Neural cell (in vitro differentiated cells): ENCODE measurements around the gene ZNF692. TPM values are rescaled to one million over a fixed set of nuclear protein-coding genes. Genes with fewer than 3 reads are reported as not detected.

Source experiments
- H2AFZ ChIP-seq: fragments of 200-600, 300-800 bp; sonication (generic), shearing (Covaris generic); 2 replicates; pipeline ENCODE4 v1.6.0; 2014; ENCODE audit warnings: low read depth, mild to moderate bottlenecking, antibody characterized with exemption, low read length, moderate library complexity
- H3F3A ChIP-seq: fragments of 200-600 bp; shearing (Covaris generic); 2 replicates; pipeline ENCODE4 v1.6.1; 2016; ENCODE audit warnings: mild to moderate bottlenecking, moderate library complexity, mixed read lengths, antibody characterized with exemption, low read length; ENCODE audit not compliant: insufficient read depth, poor library complexity, severe bottlenecking
- H3K27ac ChIP-seq: fragments of 200-600, 300-800 bp; sonication (generic), shearing (Covaris generic); 2 replicates; pipeline ENCODE4 v1.5.1; 2014; ENCODE audit warnings: mild to moderate bottlenecking, low read length, moderate library complexity
- H3K27me3 ChIP-seq: fragments of 300-800, 200-600 bp; sonication (generic), shearing (Covaris generic); 2 replicates; pipeline ENCODE4 v1.6.0; 2014; ENCODE audit warnings: mild to moderate bottlenecking, low read depth, low read length, moderate library complexity; ENCODE audit not compliant: insufficient read depth
- H3K36me3 ChIP-seq: fragments of 300-800, 200-600 bp; sonication (generic), shearing (Covaris generic); 2 replicates; pipeline ENCODE4 v1.5.1; 2014; ENCODE audit warnings: mild to moderate bottlenecking, antibody characterized with exemption, low read length, moderate library complexity; ENCODE audit not compliant: insufficient read depth
- H3K4me2 ChIP-seq: fragments of 300-800, 200-600 bp; sonication (generic), shearing (Covaris generic); 2 replicates; pipeline ENCODE4 v1.6.0; 2014; ENCODE audit warnings: mild to moderate bottlenecking, low read length
- H3K4me3 ChIP-seq: fragments of 300-800, 200-600 bp; sonication (generic), shearing (Covaris generic); 2 replicates; pipeline ENCODE4 v1.5.1; 2014; ENCODE audit warnings: mild to moderate bottlenecking, low read length, moderate library complexity
- H3K79me2 ChIP-seq: fragments of 200-600 bp; shearing (Covaris generic); replicated peaks from 2 replicates; pipeline ENCODE4 v1.6.0; 2014; ENCODE audit warnings: mild to moderate bottlenecking, low read length, moderate library complexity; ENCODE audit not compliant: insufficient read depth
- H3K9ac ChIP-seq: fragments of 300-800, 200-600 bp; sonication (generic), shearing (Covaris generic); 2 replicates; pipeline ENCODE4 v1.6.1; 2016; ENCODE audit warnings: mild to moderate bottlenecking, low read length, mixed read lengths
- H3K9me2 ChIP-seq: fragments of 200-600 bp; shearing (Covaris generic); 2 replicates; pipeline ENCODE4 v1.6.1; 2016; ENCODE audit warnings: mild to moderate bottlenecking, low read length, mixed read lengths; ENCODE audit not compliant: insufficient read depth
- H3K9me3 ChIP-seq: fragments of 200-600, 300-800 bp; sonication (generic), shearing (Covaris generic); 2 replicates; pipeline ENCODE4 v1.6.1; 2016; ENCODE audit warnings: mild to moderate bottlenecking, mixed run types, low read length, moderate library complexity, mixed read lengths
- H4K20me1 ChIP-seq: fragments of 200-600 bp; shearing (Covaris generic); 2 replicates; pipeline ENCODE4 v1.6.1; 2016; ENCODE audit warnings: mild to moderate bottlenecking, mixed run types; ENCODE audit not compliant: insufficient read depth
- EP300 ChIP-seq: fragments of 450-650 bp; conservative IDR thresholded peaks from 2 replicates; pipeline ENCODE4 v1.6.1; 2014; ENCODE audit warnings: antibody characterized with exemption, mild to moderate bottlenecking, moderate library complexity; ENCODE audit not compliant: poor library complexity, severe bottlenecking
- EZH2 ChIP-seq: fragments of 200-600, 300-800 bp; shearing (Covaris generic), sonication (generic); IDR thresholded peaks from 2 replicates; pipeline ENCODE4 v1.6.1; 2014; ENCODE audit warnings: antibody characterized with exemption, low read length, borderline replicate concordance, mild to moderate bottlenecking; ENCODE audit not compliant: insufficient read depth, poor library complexity, severe bottlenecking
- MXI1 ChIP-seq: fragments of 450-650 bp; conservative IDR thresholded peaks from 2 replicates; pipeline ENCODE4 v1.6.1; 2014; ENCODE audit warnings: antibody characterized with exemption, mild to moderate bottlenecking; ENCODE audit not compliant: poor library complexity, severe bottlenecking
- POLR2AphosphoS5 ChIP-seq: IDR thresholded peaks from 2 replicates; pipeline ENCODE4 v1.6.1; 2012
- RAD21 ChIP-seq: fragments of 450-650 bp; conservative IDR thresholded peaks from 2 replicates; pipeline ENCODE4 v1.6.1; 2014; ENCODE audit warnings: antibody characterized with exemption, mild to moderate bottlenecking, moderate library complexity
- SMC3 ChIP-seq: fragments of 450-650 bp; conservative IDR thresholded peaks from 2 replicates; pipeline ENCODE4 v1.6.1; 2014; ENCODE audit warnings: antibody characterized with exemption, mild to moderate bottlenecking, moderate library complexity; ENCODE audit not compliant: poor library complexity
- TAF1 ChIP-seq: IDR thresholded peaks from 2 replicates; pipeline ENCODE4 v1.6.1; 2012; ENCODE audit warnings: low read depth
- polyA plus RNA-seq: library from polyadenylated mRNA; depleted of rRNA; stranded (reverse); fragments of >200 nt; gene quantifications from 2 replicates; pipeline ENCODE4 v1.2.3, GENCODE V29; 2014
- TF ChIP-seq, protein P1 (sequence below): fragments of 450-650 bp; IDR thresholded peaks from 2 replicates; pipeline ENCODE4 v1.5.1; 2014; ENCODE audit warnings: antibody characterized with exemption, mild to moderate bottlenecking, moderate library complexity; ENCODE audit not compliant: poor library complexity, severe bottlenecking
- TF ChIP-seq, protein P2 (sequence below): IDR thresholded peaks from 2 replicates; pipeline ENCODE4 v1.6.1; 2012; ENCODE audit warnings: borderline replicate concordance

The ZNF692 gene
- polyA plus RNA-seq, 1 donor from 2014 or later = 183 TPM

DNA sequence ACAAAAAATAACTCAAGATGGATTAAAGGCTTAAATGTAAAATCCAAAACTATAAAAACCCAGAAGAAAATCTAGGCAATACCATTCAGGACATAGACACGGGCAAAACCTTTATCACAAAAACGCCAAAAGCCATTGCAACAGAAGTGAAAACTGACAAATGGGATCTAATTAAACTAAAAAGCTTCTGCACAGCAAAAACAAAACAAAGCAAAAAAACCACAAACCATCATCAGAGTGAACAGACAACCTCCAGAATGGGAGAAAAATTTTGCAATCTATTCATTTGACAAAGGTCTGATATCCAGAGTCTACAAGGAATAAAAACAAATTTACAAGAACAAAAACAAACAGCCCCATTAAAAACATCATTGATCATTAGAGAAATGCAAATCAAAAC is 42.7 kb upstream of the ZNF692 start:
- H3K9ac ChIP-seq = no peak overlapping the region
- no peaks in the 10 kb centered on the region for H3K9me3 ChIP-seq
- no peak overlapping the region for H3K4me3 ChIP-seq
- H3F3A ChIP-seq = no peaks in the 10 kb centered on the region
- no peaks in the 10 kb centered on the region for H3K36me3 ChIP-seq
- TF ChIP-seq EZH2 = no peak
- TF ChIP-seq, protein P1, sequence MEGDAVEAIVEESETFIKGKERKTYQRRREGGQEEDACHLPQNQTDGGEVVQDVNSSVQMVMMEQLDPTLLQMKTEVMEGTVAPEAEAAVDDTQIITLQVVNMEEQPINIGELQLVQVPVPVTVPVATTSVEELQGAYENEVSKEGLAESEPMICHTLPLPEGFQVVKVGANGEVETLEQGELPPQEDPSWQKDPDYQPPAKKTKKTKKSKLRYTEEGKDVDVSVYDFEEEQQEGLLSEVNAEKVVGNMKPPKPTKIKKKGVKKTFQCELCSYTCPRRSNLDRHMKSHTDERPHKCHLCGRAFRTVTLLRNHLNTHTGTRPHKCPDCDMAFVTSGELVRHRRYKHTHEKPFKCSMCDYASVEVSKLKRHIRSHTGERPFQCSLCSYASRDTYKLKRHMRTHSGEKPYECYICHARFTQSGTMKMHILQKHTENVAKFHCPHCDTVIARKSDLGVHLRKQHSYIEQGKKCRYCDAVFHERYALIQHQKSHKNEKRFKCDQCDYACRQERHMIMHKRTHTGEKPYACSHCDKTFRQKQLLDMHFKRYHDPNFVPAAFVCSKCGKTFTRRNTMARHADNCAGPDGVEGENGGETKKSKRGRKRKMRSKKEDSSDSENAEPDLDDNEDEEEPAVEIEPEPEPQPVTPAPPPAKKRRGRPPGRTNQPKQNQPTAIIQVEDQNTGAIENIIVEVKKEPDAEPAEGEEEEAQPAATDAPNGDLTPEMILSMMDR = no peak
- TF ChIP-seq MXI1 = no peak
- TF ChIP-seq, protein P2, sequence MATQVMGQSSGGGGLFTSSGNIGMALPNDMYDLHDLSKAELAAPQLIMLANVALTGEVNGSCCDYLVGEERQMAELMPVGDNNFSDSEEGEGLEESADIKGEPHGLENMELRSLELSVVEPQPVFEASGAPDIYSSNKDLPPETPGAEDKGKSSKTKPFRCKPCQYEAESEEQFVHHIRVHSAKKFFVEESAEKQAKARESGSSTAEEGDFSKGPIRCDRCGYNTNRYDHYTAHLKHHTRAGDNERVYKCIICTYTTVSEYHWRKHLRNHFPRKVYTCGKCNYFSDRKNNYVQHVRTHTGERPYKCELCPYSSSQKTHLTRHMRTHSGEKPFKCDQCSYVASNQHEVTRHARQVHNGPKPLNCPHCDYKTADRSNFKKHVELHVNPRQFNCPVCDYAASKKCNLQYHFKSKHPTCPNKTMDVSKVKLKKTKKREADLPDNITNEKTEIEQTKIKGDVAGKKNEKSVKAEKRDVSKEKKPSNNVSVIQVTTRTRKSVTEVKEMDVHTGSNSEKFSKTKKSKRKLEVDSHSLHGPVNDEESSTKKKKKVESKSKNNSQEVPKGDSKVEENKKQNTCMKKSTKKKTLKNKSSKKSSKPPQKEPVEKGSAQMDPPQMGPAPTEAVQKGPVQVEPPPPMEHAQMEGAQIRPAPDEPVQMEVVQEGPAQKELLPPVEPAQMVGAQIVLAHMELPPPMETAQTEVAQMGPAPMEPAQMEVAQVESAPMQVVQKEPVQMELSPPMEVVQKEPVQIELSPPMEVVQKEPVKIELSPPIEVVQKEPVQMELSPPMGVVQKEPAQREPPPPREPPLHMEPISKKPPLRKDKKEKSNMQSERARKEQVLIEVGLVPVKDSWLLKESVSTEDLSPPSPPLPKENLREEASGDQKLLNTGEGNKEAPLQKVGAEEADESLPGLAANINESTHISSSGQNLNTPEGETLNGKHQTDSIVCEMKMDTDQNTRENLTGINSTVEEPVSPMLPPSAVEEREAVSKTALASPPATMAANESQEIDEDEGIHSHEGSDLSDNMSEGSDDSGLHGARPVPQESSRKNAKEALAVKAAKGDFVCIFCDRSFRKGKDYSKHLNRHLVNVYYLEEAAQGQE = no peak
- TF ChIP-seq POLR2AphosphoS5 = no peak
- no peak for TF ChIP-seq SMC3
- no peak for TF ChIP-seq EP300
- no peak for TF ChIP-seq RAD21
- no peak for TF ChIP-seq TAF1
- H4K20me1 ChIP-seq = no peaks in the 10 kb centered on the region
- H3K27me3 ChIP-seq = no peaks in the 10 kb centered on the region
- no peak overlapping the region for H2AFZ ChIP-seq
- no peaks in the 10 kb centered on the region for H3K9me2 ChIP-seq
- H3K27ac ChIP-seq = no peak overlapping the region
- H3K79me2 ChIP-seq = no peaks in the 10 kb centered on the region
- no peak overlapping the region for H3K4me2 ChIP-seq

DNA sequence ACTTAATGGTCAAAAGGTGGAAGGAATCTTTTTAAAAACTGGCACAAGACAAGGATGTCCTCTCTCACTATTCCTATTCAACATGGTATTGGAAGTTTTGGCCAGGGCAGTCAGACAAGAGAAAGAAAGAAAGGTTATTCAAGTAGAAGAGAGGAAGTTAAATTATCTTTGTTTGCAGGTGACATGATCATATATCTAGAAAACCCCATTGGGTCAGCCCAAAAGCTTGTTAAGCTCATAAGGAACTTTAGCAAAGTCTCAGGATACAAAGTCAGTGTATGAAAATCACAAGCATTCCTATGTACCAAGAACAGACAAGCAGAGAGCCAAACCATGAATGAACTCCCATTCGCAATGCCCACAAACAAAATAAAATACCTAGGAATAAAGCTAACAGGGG is 41.8 kb upstream of the ZNF692 start:
- Histone ChIP-seq H3K27me3 (no peaks in the 10 kb centered on the region), H2AFZ (no peak overlapping the region), H3K4me2 (no peak overlapping the region), H3K36me3 (no peaks in the 10 kb centered on the region), H3F3A (no peaks in the 10 kb centered on the region), H3K9ac (no peak overlapping the region), H3K27ac (no peak overlapping the region), H4K20me1 (no peaks in the 10 kb centered on the region), H3K79me2 (no peaks in the 10 kb centered on the region), H3K9me2 (no peaks in the 10 kb centered on the region), H3K4me3 (no peak overlapping the region), H3K9me3 (no peaks in the 10 kb centered on the region)
- TF ChIP-seq, protein P1 = no peak
- TF ChIP-seq SMC3 = no peak
- TF ChIP-seq TAF1 = no peak
- TF ChIP-seq, protein P2 = no peak
- TF ChIP-seq EZH2 = no peak
- TF ChIP-seq MXI1 = no peak
- TF ChIP-seq EP300 = no peak
